RWPE2 (cell line): ENCODE results near the gene CYB5D1.

Experiments used
- ATAC-seq: fragments of 200-7000 bp; cut with Tn5 transposase; 3 replicates; pipeline ENCODE4 v1.9.1; 2021; ENCODE audit warnings: low read depth
- DNase-seq: peaks from one replicate; pipeline ENCODE4 v3.0.0-alpha.2; 2020; ENCODE audit warnings: low spot score
- H3K27ac ChIP-seq: fragments of 450-650 bp; 2 replicates; pipeline ENCODE4 v1.5.1; 2017; ENCODE audit warnings: mild to moderate bottlenecking; ENCODE audit not compliant: poor library complexity, severe bottlenecking
- H3K27me3 ChIP-seq: fragments of 250-450 bp; sonication (Bioruptor Pico); 2 replicates; pipeline ENCODE4 v1.5.1; 2021; ENCODE audit warnings: mild to moderate bottlenecking, moderate library complexity; ENCODE audit not compliant: insufficient read depth, poor library complexity, severe bottlenecking
- H3K36me3 ChIP-seq: fragments of 250-450 bp; sonication (Bioruptor Pico); 2 replicates; pipeline ENCODE4 v1.5.1; 2020; ENCODE audit warnings: low read depth, mild to moderate bottlenecking, moderate library complexity
- H3K4me1 ChIP-seq: fragments of 250-450 bp; sonication (Bioruptor Pico); 2 replicates; pipeline ENCODE4 v1.5.1; 2021; ENCODE audit warnings: mild to moderate bottlenecking, moderate library complexity; ENCODE audit not compliant: insufficient read depth, poor library complexity, severe bottlenecking
- H3K4me3 ChIP-seq: fragments of 250-450 bp; sonication (Bioruptor Pico); 2 replicates; pipeline ENCODE4 v1.5.1; 2021; ENCODE audit warnings: mild to moderate bottlenecking, moderate library complexity; ENCODE audit not compliant: severe bottlenecking
- H3K9me3 ChIP-seq: fragments of 250-450 bp; sonication (Bioruptor Pico); 2 replicates; pipeline ENCODE4 v1.5.1; 2021; ENCODE audit warnings: mild to moderate bottlenecking, moderate library complexity; ENCODE audit not compliant: severe bottlenecking
- TF ChIP-seq, protein P1 (sequence below): fragments of 450-650 bp; IDR thresholded peaks from one replicate; pipeline ENCODE4 v1.5.1; 2017; ENCODE audit warnings: mild to moderate bottlenecking, moderate library complexity; ENCODE audit not compliant: poor library complexity, severe bottlenecking

Gene CYB5D1

DNA sequence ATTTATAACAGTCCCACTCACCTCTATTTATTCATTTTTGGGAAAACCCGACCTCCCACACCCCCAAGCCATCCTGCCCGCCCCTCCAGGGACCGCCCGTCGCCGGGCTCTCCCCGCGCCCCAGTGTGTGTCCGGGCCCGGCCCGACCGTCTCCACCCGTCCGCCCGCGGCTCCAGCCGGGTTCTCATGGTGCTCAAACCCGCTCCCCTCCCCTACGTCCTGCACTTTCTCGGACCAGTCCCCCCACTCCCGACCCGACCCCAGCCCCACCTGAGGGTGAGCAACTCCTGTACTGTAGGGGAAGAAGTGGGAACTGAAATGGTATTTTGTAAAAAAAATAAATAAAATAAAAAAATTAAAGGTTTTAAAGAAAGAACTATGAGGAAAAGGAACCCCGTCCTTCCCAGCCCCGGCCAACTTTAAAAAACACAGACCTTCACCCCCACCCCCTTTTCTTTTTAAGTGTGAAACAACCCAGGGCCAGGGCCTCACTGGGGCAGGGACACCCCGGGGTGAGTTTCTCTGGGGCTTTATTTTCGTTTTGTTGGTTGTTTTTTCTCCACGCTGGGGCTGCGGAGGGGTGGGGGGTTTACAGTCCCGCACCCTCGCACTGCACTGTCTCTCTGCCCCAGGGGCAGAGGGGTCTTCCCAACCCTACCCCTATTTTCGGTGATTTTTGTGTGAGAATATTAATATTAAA is 3.6 kb upstream of the CYB5D1 start:
- Histone ChIP-seq H3K27me3 (no peaks in the 10 kb centered on the region), H3K27ac (no peak overlapping the region), H3K36me3 (peaks cover 49% of the 10 kb centered on the region), H3K4me3 (no peak overlapping the region), H3K4me1 (no peaks in the 10 kb centered on the region), H3K9me3 (no peaks in the 10 kb centered on the region)
- ATAC-seq (no peak), DNase-seq (no peak)
- TF ChIP-seq, protein P1, sequence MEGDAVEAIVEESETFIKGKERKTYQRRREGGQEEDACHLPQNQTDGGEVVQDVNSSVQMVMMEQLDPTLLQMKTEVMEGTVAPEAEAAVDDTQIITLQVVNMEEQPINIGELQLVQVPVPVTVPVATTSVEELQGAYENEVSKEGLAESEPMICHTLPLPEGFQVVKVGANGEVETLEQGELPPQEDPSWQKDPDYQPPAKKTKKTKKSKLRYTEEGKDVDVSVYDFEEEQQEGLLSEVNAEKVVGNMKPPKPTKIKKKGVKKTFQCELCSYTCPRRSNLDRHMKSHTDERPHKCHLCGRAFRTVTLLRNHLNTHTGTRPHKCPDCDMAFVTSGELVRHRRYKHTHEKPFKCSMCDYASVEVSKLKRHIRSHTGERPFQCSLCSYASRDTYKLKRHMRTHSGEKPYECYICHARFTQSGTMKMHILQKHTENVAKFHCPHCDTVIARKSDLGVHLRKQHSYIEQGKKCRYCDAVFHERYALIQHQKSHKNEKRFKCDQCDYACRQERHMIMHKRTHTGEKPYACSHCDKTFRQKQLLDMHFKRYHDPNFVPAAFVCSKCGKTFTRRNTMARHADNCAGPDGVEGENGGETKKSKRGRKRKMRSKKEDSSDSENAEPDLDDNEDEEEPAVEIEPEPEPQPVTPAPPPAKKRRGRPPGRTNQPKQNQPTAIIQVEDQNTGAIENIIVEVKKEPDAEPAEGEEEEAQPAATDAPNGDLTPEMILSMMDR: no peak

DNA sequence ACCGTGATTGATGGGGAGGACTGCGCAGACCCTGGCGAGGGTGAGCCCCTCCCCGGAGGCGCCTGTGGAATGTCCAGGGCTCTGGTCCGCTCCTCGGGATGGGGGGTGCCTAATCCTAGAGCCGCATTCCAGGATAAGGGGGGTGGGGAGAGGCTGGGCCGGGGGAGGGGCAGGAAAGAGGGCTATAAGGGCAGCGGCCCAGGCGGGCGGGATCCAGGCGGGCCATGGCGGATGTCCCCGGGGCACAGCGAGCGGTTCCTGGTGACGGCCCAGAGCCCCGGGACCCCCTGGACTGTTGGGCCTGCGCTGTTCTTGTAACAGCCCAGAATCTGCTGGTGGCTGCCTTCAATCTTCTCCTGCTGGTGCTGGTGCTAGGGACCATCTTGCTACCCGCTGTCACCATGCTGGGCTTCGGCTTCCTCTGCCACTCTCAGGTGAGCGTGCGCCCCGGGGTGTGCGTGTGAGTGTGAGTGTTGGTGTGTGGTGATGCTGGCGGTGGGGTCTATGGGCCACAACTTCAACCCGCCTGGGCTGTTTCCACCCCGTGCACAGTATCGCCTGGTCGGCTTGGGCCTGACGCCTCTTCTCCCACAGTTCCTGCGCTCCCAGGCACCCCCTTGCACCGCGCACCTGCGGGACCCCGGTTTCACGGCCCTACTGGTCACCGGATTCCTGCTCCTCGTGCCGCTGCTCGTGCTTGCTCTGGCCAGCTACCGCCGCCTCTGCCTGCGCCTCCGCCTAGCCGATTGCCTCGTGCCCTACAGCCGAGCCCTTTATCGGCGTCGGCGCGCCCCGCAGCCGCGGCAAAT is 2.7 kb upstream of the CYB5D1 start, which contains the start of gene TMEM88:
Gene TMEM88, plus strand, starts transcription at position 216 of the 809 bp plus-strand sequence. Its CDS starts 9 bp downstream, at position 225.
- DNase-seq (no peak), ATAC-seq (no peak)
- Histone ChIP-seq H3K27ac (peak within 1 kb of the TSS; percentile 82), H3K9me3 (no peaks in the 10 kb centered on the region), H3K4me1 (no peaks in the 10 kb centered on the region), H3K27me3 (no peaks in the 10 kb centered on the region), H3K4me3 (peak within 1 kb of the TSS; percentile 59), H3K36me3 (peaks cover 46% of the 10 kb centered on the region)
- TF ChIP-seq, protein P1: no peak

DNA sequence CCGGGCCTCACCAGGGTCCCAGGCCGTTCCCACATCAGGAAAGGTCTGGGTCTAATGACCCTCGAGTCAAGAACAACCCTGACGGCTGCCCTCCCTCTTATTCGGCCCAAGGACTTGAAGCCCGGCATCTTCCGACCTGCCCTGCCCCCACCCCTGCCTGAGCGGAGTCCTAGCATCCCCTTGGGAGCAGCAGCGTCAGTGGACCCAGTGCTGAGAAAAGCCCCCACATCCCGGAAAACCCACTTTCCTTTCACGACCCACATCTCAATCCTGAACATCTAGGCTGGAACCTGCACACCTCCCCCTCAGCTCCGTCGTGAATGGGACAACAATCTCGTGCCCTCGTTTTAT is 2.2 kb upstream of the CYB5D1 start:
- H3K27me3 ChIP-seq: no peaks in the 10 kb centered on the region
- no peak for DNase-seq
- H3K9me3 ChIP-seq: no peaks in the 10 kb centered on the region
- TF ChIP-seq, protein P1: no peak
- peaks cover 46% of the 10 kb centered on the region for H3K36me3 ChIP-seq
- ATAC-seq: no peak
- no peak overlapping the region for H3K4me3 ChIP-seq
- H3K27ac ChIP-seq: peak overlapping the region; percentile 82
- H3K4me1 ChIP-seq: no peaks in the 10 kb centered on the region

DNA sequence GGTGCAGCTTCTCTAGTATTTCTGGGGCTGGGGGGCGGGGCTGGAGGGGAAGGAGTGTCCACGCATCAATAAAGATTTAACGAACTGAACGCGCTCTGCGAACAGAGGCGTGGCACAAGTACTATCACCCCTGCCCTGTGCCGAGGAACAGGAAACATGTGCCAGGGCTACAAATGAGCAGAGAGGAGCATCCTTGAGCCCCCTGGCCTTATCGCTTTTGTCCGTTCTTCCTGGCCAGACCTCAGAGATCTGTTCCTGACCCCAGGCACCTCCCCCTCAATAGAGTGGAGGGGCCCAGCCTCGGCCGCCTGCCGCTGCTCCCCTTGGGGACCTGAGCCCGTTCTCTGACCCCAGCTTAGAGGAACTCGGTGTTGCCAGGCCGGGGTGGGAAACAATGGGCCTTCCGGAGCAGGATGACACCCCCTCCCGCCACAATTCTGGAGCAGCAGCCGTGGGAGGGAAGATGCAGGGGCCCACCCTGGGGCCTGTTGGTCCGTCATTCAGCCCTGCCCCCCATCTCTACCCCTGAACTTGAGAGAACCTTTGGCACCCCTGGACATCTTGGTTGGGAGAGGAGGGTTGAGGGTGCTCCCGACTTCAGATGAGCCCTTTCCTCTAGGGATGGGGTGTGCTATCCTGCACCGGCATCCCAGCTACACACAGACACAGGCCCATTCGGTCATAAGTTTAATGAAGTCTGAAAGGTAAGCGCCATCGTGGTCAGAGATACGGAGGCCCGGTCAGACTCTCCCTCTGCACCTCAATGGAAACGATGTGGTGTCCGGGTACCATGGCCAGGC is 1.6 kb upstream of the CYB5D1 start:
- H3K4me1 ChIP-seq: no peaks in the 10 kb centered on the region
- H3K27me3 ChIP-seq: no peaks in the 10 kb centered on the region
- no peaks in the 10 kb centered on the region for H3K9me3 ChIP-seq
- DNase-seq (no peak), ATAC-seq (no peak; the same call in 2 of the 3 replicates)
- H3K27ac ChIP-seq: peak overlapping the region; percentile 82
- peaks cover 41% of the 10 kb centered on the region for H3K36me3 ChIP-seq
- TF ChIP-seq, protein P1: no peak
- H3K4me3 ChIP-seq: peak overlapping the region; percentile 59
